ENCODE results near the gene E2F4.

Gene E2F4

GRCh38 chr16:67150833-67151396 lies 41.0 kb upstream of the E2F4 start, which contains the start of gene B3GNT9:
B3GNT9 (minus strand) TSS chr16:67150998; CDS start chr16:67150485, 513 bp downstream.
- no peak for TF ChIP-seq CTCF (IDR thresholded peaks at IDR 0.05)
- DNase-seq: peak; percentile 67
- H3K4me1 Mint-ChIP-seq: peaks cover 4% of the 10 kb centered on the region
- peaks cover 25% of the 10 kb centered on the region for H3K36me3 Mint-ChIP-seq (ENCODE audit: low read depth)
- H3K4me3 Mint-ChIP-seq: peak within 1 kb of the TSS; percentile 77
- no peak within 1 kb of the TSS for H3K27ac Mint-ChIP-seq
- peaks cover 68% of the 10 kb centered on the region for H3K27me3 Mint-ChIP-seq (ENCODE audit: low read depth, poor library complexity)
- H3K9me3 Mint-ChIP-seq: no peaks in the 10 kb centered on the region

- Mint-ChIP-seq H3K4me1 (peaks cover 4% of the 10 kb centered on the region), H3K4me3 (peak overlapping the region; percentile 77), H3K27ac (no peak overlapping the region), H3K27me3 (ENCODE audit: low read depth, poor library complexity) (peaks cover 74% of the 10 kb centered on the region), H3K9me3 (no peaks in the 10 kb centered on the region), H3K36me3 (ENCODE audit: low read depth) (peaks cover 20% of the 10 kb centered on the region)
- no peak for DNase-seq
- no peak for TF ChIP-seq CTCF (IDR thresholded peaks at IDR 0.05)
Measured at GRCh38 chr16:67151431-67152097, 40.4 kb upstream of the E2F4 start.

- Mint-ChIP-seq H3K9me3 (no peaks in the 10 kb centered on the region), H3K27me3 (ENCODE audit: low read depth, poor library complexity) (peaks cover 94% of the 10 kb centered on the region), H3K4me3 (peak overlapping the region; percentile 71), H3K27ac (no peak overlapping the region), H3K4me1 (peaks cover 13% of the 10 kb centered on the region), H3K36me3 (ENCODE audit: low read depth) (no peaks in the 10 kb centered on the region)
- TF ChIP-seq CTCF (IDR thresholded peaks at IDR 0.05): no peak
- no peak for DNase-seq
Measured at GRCh38 chr16:67154578-67155294, 37.2 kb upstream of the E2F4 start.

- no peaks in the 10 kb centered on the region for H3K36me3 Mint-ChIP-seq (ENCODE audit: low read depth)
- H3K27ac Mint-ChIP-seq: no peak overlapping the region
- H3K9me3 Mint-ChIP-seq: no peaks in the 10 kb centered on the region
- DNase-seq: peak; percentile 93
- H3K27me3 Mint-ChIP-seq (ENCODE audit: low read depth, poor library complexity): peaks cover 97% of the 10 kb centered on the region
- H3K4me3 Mint-ChIP-seq: peak overlapping the region; percentile 71
- TF ChIP-seq CTCF (IDR thresholded peaks at IDR 0.05): peak; percentile 96
- H3K4me1 Mint-ChIP-seq: peaks cover 13% of the 10 kb centered on the region
Measured at GRCh38 chr16:67155295-67156142, 36.4 kb upstream of the E2F4 start.

- Mint-ChIP-seq H3K4me3 (no peak overlapping the region), H3K4me1 (peaks cover 10% of the 10 kb centered on the region), H3K36me3 (ENCODE audit: low read depth) (no peaks in the 10 kb centered on the region), H3K9me3 (peaks cover 4% of the 10 kb centered on the region), H3K27ac (no peak overlapping the region), H3K27me3 (ENCODE audit: low read depth, poor library complexity) (peaks cover 100% of the 10 kb centered on the region)
- no peak for TF ChIP-seq CTCF (IDR thresholded peaks at IDR 0.05)
- no peak for DNase-seq
Measured at GRCh38 chr16:67156143-67156844, 35.7 kb upstream of the E2F4 start.
